Stimulated activated CD4-positive, alpha-beta T cell treated with anti-CD3 and anti-CD28 coated beads, Interleukin-2, amount 100 ng/mL, for 48 hours (primary cell): Measurements from ENCODE around the gene CACNA1H.
"Not testable (repeated sequence)": the region's sequence is repeated elsewhere in the genome, so short reads cannot be mapped to it uniquely, and the experiment has no call there.

Experiments
- DNase-seq, 2 donors: peaks; one replicate each; pipeline ENCODE4 v3.0.0-alpha.2; 2020

CACNA1H gene

DNA sequence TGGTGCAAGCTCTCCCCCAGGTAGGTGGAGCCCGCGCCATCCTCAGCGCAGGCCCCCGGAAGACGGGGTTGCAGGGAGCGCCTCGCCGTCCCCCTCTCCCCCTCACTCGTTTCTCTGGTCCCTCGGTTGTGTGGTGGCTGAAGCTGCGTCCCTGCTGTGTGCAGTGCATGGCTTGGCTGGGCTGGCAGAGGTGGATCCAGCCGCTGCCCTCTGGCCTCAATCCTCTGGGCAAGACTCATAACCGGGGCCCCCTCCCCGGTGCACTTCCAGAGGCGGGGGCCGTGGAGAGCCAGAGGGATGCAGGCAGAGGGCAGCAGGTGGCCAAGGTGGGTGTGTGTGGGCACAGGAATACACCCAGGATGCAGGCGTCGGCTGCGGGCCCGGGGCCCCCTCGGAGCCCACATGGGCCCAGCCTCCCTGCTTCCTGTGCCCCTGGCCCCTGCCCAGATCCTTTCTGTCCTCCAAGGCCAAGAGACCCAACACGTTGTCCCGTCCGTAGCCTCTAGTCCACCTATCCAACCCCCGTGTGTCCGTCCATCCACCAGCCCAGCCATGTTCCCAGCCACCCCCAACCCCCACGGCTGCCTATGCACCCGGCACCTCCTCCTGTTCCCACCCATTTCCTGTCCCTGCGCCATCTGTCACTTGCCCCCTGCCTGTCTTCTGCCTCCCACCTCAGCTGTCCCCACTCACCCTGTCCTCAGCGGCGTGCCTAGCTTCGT is 62.8 kb downstream of the CACNA1H start:
- DNase-seq: no peak

DNA sequence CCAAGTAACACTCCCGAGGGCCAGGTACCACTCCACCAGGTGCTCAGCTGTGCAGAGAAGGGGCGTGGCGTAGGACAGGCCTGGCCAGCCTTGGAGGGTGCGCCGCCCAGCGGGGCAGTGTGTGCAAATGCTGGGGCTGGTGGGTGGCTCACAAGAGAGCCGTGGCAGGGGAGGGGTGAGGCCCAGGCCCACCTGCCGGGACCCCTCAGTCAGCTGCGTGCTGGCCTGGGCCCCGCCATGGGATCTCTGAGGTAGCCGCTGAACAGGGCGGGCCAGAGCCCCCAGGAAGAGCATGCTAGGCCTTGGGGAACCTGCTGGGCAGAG is 63.4 kb downstream of the CACNA1H start:
- no peak for DNase-seq

DNA sequence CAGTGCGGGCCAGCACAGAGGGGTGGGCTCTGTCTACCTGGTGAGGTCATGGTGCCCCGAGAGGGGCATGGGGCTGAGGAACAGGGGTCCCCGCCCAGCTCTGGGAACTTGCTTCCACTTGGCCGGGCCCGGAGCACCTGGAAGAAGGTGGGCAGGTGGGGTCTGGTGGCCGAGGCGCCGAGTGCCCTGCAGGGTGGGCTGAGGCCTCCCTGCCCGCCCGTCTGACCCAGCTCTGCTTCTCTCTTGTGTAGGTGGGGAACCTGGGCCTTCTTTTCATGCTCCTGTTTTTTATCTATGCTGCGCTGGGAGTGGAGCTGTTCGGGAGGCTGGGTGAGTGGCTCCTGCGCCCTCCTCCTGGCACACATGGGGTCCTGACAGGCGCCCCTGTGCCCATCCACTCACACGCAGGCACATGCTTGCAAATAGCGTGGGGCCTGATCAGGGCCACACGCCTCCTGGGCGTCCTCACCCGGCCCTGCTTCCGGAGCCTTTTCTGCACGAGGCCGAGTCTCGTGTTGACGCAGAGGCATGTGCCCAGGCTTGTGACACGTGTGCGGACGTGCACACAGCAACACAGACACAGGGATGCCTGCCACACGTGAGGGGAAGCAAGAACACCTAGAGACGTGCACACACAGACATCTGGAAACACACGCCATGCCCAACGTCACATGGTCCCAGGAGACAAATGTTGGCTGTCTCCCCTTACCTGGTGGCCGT is 63.9 kb downstream of the CACNA1H start:
- DNase-seq: no peak

DNA sequence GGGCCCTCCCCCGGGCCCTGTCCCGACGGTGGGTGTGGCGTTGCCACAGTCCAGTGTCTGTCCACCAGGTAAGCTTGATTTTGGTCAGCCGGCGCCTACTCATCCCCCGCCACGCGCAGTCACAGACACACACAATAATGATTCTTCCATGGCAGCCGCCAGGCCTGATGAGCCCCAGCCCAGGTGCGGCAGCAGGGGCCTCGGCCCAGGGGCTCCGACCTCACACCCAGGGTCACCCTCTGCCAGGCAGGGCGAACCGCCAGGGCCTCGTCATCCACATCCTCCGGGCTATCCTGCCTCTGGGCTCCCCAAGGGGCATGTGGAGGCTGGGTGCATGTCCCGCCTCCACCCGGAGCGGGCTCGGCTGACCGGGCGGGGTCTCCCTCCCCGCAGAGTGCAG is 64.6 kb downstream of the CACNA1H start:
- DNase-seq: no peak

DNA sequence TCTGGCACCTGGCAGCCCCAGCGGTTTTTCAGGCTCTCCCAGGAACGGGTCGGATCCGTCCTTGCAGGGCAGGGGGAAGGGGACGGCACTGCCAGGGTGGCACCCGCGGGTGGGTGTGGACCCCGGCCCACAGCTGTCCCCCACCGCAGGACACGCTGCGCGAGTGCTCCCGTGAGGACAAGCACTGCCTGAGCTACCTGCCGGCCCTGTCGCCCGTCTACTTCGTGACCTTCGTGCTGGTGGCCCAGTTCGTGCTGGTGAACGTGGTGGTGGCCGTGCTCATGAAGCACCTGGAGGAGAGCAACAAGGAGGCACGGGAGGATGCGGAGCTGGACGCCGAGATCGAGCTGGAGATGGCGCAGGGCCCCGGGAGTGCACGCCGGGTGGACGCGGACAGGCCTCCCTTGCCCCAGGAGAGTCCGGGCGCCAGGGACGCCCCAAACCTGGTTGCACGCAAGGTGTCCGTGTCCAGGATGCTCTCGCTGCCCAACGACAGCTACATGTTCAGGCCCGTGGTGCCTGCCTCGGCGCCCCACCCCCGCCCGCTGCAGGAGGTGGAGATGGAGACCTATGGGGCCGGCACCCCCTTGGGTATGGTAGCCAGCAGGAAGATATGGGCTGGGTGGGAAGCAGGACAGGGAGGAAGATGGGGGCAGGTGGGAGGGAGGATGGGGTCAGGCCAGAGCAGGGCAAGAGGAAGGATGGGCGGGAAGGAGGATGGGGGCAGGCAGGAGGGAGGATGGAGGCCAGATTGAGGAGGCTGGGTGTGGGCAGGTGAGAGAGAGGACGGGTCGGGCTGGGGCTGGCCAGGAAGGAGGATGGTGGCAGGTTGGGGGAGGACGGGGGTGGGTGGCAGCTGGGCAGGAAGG is 65.4 kb downstream of the CACNA1H start:
- no peak for DNase-seq

DNA sequence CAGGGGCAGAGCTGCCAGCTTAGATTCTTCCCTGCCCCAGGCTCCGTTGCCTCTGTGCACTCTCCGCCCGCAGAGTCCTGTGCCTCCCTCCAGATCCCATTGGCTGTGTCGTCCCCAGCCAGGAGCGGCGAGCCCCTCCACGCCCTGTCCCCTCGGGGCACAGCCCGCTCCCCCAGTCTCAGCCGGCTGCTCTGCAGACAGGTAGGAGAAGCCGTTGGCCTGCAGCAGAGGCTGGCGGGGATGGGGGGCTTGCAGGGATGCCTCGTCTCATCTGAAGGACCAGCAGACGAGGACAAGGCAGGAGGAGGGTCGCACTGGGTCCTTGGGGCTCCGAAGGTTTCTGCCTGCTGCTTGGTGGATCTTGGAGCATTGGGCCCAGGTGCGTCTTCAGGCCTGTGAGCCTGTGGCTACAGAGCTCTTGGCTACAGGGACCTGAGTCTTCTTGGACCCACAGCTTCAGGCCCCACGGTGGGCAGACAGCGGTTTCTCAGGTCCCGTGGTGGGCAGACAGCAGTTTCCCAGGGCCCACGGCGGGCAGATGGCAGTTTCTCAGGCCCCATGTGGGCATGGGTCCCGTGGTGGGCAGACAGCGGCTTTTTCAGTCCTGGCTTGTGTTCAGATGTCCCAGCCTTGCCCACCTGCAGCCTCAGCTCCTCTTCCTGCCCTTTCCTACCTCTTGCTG is 66.2 kb downstream of the CACNA1H start:
- no peak for DNase-seq

DNA sequence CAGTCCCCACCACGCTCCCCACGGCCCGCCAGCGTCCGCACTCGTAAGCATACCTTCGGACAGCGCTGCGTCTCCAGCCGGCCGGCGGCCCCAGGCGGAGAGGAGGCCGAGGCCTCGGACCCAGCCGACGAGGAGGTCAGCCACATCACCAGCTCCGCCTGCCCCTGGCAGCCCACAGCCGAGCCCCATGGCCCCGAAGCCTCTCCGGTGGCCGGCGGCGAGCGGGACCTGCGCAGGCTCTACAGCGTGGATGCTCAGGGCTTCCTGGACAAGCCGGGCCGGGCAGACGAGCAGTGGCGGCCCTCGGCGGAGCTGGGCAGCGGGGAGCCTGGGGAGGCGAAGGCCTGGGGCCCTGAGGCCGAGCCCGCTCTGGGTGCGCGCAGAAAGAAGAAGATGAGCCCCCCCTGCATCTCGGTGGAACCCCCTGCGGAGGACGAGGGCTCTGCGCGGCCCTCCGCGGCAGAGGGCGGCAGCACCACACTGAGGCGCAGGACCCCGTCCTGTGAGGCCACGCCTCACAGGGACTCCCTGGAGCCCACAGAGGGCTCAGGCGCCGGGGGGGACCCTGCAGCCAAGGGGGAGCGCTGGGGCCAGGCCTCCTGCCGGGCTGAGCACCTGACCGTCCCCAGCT is 67.3 kb downstream of the CACNA1H start:
- no peak for DNase-seq

DNA sequence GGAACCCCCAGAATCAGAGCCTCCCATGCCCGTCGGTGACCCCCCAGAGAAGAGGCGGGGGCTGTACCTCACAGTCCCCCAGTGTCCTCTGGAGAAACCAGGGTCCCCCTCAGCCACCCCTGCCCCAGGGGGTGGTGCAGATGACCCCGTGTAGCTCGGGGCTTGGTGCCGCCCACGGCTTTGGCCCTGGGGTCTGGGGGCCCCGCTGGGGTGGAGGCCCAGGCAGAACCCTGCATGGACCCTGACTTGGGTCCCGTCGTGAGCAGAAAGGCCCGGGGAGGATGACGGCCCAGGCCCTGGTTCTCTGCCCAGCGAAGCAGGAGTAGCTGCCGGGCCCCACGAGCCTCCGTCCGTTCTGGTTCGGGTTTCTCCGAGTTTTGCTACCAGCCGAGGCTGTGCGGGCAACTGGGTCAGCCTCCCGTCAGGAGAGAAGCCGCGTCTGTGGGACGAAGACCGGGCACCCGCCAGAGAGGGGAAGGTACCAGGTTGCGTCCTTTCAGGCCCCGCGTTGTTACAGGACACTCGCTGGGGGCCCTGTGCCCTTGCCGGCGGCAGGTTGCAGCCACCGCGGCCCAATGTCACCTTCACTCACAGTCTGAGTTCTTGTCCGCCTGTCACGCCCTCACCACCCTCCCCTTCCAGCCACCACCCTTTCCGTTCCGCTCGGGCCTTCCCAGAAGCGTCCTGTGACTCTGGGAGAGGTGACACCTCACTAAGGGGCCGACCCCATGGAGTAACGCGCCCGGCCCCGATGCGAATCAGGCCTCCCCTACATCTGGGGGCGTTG is 68.1 kb downstream of the CACNA1H start:
- no peak for DNase-seq

DNA sequence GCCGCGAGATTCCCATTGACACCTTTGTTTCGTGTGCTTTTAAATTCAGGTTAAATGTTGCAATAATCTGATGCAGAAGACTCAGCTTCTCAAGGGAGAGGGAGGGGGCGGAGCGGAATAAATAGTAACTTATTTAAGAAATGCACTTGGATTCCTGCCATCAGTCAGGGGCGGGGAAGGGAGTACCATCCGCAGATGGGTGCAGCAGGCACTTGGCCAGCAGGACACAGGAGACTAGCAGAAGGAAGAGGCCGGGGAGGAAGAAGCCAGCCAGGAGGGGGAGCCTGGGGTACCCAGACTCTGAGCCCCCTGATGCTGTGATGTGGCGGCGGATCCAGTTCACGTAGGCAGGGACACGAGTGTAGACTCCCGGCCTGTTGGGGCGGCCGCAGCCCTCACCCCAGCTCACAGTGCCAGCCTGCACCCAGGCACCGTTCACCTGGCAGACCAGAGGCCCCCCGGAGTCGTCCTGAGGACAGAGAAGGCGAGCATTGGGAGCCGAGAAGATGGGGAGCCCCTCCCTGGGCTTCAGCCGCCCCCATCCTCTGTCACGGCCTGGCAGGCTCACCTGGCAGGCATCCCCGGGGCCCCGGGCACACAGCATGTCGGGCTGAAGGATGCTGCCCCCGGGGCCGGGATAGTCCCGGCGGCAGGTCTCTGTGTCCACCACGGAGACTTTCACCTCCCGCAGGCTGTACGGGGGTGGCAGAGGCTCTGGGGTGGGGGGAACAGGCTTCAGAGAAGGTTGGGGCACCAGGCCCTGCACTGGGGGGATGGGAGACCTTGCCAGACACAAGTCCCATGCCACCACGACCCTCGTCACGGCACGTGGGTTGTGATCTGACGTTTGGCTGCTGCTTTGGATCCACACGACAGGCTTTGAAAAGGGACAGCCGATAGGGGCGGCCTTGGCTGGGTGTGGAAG is 69.0 kb downstream of the CACNA1H start:
- DNase-seq: no peak

DNA sequence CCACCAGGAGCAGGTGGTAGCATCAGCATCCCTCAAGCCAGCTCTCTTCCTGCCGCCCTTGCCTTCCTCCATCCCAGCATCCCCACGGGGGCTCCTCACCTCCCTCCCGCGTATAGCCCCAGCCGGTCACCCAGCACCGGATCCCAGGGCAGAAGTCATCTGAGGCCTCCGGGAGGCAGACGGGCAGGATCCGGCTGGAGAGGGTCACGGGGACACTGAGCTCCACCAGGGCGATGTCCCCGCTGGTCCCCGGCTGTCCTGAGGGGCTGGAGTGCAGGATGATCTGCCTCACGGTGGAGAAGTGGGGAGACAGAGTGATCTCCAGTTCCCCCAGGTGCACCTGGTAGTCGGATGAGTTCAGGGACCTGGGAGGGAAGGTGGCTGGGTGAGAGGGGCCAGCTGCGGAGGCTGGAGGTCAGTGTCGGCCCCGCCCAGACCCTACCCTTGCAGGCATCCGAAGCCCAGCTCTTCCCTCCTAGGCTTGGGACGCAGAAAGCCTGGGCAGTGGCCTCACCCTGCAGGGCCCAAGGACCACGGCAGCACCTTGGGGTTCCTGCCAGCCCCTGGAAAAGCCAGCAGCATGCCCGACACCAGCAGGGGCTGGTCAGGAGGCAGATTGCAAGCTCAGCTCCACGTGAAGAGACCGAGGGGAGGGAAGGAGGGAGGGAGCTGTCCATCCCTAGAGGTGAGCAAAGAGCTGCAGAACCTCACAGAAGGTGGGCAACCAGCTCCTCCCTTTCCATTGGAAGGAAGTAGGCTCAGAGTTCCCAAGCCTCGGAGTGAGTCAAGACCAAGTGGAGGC is 69.8 kb downstream of the CACNA1H start:
- no peak for DNase-seq

DNA sequence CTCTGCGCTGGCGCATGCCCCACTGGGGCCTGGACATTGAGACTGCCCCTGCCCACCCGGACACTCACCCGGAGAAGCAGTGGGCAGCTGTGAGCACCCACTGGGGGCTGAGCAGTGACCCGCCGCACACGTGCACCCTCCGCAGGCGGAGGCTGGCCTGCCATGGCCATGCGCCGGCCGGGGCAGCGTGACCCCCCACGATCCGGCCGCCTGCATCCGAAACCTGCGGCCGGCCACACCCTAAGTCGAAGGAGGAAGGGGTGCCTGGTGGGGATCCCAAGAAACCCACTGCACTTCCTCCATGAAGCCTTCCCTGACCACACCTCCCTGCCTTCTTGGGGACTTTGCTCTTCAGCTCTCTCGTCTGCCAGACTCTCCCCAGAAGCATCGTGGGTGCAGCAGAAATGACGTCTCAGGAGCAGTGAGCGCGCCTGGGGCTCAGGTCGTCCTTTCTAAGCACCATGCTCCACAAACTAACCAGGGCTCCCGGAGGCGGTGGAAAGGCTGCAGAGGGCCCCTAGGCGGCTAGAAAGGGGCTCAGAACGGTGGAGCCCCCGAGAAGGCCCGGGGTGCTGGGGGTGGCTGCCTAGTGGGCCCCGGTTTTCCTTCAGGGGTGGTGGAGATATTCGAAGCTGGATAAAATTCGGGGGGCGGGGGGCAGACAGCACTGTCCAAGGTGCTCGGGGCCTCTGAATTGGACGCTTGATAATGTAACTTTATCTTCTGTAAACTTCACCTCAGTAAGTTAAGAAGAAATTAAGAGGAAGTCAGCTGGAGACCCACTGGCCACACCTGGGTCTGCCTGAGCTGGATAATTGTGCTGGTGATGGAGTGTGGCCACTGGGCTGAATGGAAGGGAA is 70.7 kb downstream of the CACNA1H start:
- no peak for DNase-seq

DNA sequence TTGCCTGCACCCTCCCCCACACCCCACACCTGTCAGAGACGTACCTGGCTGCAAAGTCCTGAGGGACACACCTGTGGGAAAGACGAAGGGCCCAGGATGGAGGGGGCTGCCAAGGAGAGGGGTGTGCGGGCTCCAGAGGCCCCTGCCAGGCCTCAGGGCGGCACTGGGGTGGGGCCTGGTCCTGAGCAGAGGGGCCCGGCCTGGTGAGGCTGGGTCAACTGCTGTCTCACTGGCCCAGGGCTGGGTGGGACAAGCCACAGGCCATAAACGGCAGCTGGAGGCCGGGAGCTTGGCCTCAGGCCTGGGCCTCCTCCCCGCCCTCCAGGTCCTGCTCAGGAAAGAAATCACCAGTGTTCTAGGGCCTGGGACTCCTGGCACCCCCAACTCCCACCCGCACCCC is 71.7 kb downstream of the CACNA1H start:
- no peak for DNase-seq

DNA sequence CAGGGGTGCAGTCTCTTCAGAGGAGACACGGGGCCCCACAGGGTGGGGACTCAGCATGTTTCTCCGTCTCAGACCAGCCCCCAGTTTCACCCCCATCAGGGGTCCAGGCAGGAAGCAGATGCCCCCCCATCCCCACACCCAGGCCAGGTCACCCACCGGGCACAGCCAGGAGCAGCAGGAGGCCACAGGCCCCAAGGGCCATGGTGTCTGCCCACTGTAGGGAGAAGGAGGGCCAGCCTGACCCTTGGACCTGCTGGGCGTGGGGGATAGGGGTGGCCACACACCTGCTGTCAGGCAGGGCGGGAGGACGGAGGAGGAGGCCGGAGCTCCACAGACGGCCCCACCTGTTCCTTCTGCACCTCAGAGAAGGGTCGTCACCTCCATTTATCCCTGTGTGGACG is 72.1 kb downstream of the CACNA1H start, which contains the start of gene TPSG1:
TSS of gene TPSG1 (minus strand) at position 218 of the 401 bp plus-strand sequence. CDS start at position 202, 16 bp downstream.
- DNase-seq: no peak

DNA sequence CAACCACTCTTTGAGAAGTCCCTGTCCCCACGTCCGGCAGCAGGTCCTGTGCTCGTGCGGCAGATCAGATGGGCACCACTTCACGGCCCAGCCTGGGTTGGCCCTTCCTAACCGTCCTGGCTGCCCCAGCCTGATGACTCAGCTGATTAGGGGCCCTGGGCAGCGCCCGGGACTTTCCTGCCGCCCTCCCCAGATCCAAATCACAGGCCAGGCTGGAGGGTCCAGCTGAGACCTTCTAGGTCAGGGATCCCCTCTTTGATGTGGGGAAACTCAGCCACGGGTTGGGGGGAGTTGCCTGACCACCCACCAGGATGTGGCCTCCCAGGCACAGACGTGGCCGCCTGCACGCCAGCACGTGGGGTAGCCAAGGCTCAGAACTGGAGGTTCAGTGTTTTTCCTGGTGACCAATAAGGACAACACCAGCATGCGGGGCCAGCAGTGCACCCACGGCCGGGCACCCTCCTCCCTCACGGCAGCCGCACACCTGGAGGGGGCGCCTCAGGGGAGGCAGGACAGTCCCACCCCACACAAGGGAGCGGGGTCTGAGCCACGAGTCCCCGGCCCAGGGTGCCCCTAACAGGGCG is 72.9 kb downstream of the CACNA1H start:
- DNase-seq: not testable (repeated sequence)

DNA sequence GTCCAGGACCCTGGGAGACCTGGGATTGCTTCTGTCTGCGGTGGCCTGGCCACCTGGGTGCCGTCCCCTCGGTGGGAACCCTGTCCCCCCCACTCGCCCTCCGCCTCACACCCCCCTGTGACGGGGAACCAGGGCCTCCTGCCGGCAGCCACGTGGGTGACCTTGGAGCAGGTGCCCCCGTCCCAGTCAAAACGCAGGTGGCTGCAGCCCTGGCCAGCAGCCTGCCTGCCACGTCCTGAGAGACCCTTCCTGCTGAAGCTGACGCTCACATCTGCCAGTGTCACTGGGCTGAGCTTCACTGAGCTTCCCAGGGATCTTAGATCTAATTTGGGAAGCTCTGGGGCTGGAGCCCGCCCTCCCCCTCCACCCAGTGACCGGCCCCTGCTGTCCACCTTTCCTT is 73.8 kb downstream of the CACNA1H start:
- DNase-seq: not testable (repeated sequence)

DNA sequence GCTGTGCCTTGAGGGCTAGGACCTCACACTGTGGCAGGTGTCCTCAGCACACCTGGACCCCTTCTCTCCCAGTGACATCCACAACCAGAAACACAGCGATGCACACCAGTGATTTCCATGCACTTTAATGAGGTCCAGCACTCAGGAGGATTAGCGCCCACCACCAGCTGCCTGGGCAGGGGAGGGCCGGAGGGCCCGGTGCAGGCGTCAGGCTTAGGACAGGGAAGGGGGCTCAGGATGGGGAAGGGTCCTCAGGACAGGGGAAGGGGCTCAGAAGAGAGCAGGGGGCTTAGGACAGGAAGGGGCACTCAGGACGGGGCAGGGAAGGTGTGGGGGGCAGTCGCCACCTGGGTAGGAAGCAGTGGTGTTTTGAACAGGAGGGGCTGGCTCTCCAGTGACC is 75.3 kb downstream of the CACNA1H start:
- not testable (repeated sequence) for DNase-seq

DNA sequence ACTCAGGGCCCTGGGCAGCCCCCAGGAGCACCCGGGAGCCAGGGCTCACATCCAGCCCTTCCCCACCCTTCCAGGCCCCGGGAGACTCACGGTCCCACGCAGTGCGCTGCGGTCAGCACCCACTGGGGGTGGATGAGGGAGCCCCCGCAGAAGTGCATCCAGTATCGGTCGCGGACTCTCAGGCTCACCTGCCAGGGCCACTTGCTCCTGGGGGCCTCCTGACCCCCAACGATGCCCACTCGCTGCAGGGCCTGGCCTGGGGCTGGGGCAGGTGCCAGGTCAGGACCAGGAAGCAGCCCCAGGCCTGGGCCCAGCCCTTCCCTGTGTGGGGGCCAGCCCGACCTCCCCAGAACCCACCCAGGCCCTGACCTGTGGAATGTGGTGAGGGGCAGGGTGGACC is 76.6 kb downstream of the CACNA1H start:
- not testable (repeated sequence) for DNase-seq

DNA sequence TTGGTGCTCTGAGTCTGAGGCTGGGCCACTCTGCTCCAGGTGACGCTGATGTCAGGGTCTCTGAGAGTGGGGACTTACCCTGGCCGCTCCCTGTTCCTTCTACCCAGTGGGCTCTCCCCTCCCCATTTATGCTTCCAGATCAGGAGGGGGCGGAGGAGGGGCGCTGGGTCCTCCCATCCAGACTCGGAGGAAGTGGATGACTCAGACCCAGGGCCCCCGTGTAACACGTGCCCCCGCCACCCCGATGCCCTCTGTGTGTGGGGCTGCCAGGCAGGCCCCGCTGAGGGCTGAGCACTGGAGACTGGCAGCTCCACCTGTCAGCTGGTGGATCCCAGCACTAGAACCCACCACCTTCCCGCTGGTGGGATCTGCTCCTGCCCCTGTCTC is 77.2 kb downstream of the CACNA1H start, which contains the start of gene TPSB2:
TSS of gene TPSB2 (minus strand) at position 101 of the 387 bp plus-strand sequence. CDS start 233 bp downstream, outside the sequence.
- not testable (repeated sequence) for DNase-seq
